Aorta (tissue), 5 donors: ENCODE measurements around the gene UCP2. TPM values are rescaled to one million over a fixed set of nuclear protein-coding genes. Genes with fewer than 3 reads are reported as not detected.
A peak's percentile ranks its signal among the peaks of the same experiment; 100 is the strongest.

Experiments
- ATAC-seq: fragments of 200-7000 bp; cut with Tn5 transposase; one replicate; pipeline ENCODE4 v1.9.1; 2022; ENCODE audit warnings: moderate library complexity; ENCODE audit not compliant: low FRiP score
- DNase-seq, 2 donors: peaks; one replicate each; pipeline ENCODE4 v3.0.0-alpha.2; 2020
- H3K27ac ChIP-seq, 2 donors: one replicate each; pipeline ENCODE4 v1.5.1; 2013; ENCODE audit warnings: low read length in 2 of 2, mild to moderate bottlenecking in 2 of 2, moderate library complexity in 2 of 2, control low read depth in 1 of 2, inconsistent platforms in 1 of 2, low read depth in 1 of 2
- H3K27me3 ChIP-seq, 2 donors: one replicate each; pipeline ENCODE4 v1.6.1; 2013; ENCODE audit warnings: control low read depth in 1 of 2, low read length in 1 of 2, mild to moderate bottlenecking in 1 of 2, moderate library complexity in 1 of 2; ENCODE audit not compliant: insufficient read depth in 2 of 2, control insufficient read depth in 1 of 2
- H3K36me3 ChIP-seq, 2 donors: one replicate each; pipeline ENCODE4 v1.6.1; 2013; ENCODE audit warnings: control low read depth in 1 of 2, low read length in 1 of 2, mild to moderate bottlenecking in 1 of 2; ENCODE audit not compliant: insufficient read depth in 2 of 2, control insufficient read depth in 1 of 2
- H3K4me1 ChIP-seq, 2 donors: one replicate each; pipeline ENCODE4 v1.6.1; 2013; ENCODE audit warnings: low read length in 2 of 2, control low read depth in 1 of 2, mild to moderate bottlenecking in 1 of 2, moderate library complexity in 1 of 2; ENCODE audit not compliant: insufficient read depth in 2 of 2, control insufficient read depth in 1 of 2
- H3K4me3 ChIP-seq, 2 donors: one replicate each; pipeline ENCODE4 v1.5.1; 2013; ENCODE audit warnings: low read length in 2 of 2, control low read depth in 1 of 2, mild to moderate bottlenecking in 1 of 2
- H3K9me3 ChIP-seq: one replicate; pipeline ENCODE4 v1.6.1; 2013; ENCODE audit warnings: mild to moderate bottlenecking, low read length; ENCODE audit not compliant: control insufficient read depth
- WGBS, 2 donors: extraction: QIAGEN DNeasy Blood & Tissue Kit; methylation state at CpG; one replicate each; pipeline ENCODE4 v1.1.7; 2013; 5-methylcytosine and 5-hydroxymethylcytosine counted together
- intact Hi-C, 2 donors: fragments of 100-400 bp; cut with DNase I; formaldehyde crosslinking; loops; one replicate each; pipeline versions ENCODE4 v1.14.2 to v1.15.0; 2022
- polyA plus RNA-seq, 2 donors: library from polyadenylated mRNA; stranded (reverse); fragments of 200-250 nt; gene quantifications; one replicate each; pipeline ENCODE4 v1.2.3, GENCODE V29; 2013
- total RNA-seq, 2 donors: library from RNA; stranded (reverse); fragmentation: NEBNext Ultra II Directional; extraction: Animal tissue kit (Norgen Biotek cat#: 25700); gene quantifications; one replicate each; pipeline ENCODE4 v1.2.1, GENCODE V29; 2021
- donor health status: healthy with polysubstance abuse.
- donor health status: Bipolar disorder and iron deficiency.
- donor health status: DM: no; HTN: no; CAD: no.
- donor health status: DM: no; HTN: no; CAD: no.
- donor health status: DM: yes; HTN: yes; CAD: no.

Gene UCP2
- total and polyA plus RNA-seq, 4 donors, result 7.3 to 45.4 (median 35.9) TPM

- DNase-seq, result peak in 1 of 2 donors; percentile 40
Observed at GRCh38 chr11:73958521-73959141, 24.0 kb downstream of the UCP2 start.

GRCh38 chr11:73957654-73958361 is 24.8 kb downstream of the UCP2 start:
- no peaks in the 10 kb centered on the region for H3K9me3 ChIP-seq
- H3K27ac ChIP-seq, result no peak overlapping the region
- H3K4me1 ChIP-seq, result no peaks in the 10 kb centered on the region
- DNase-seq (no peak), ATAC-seq (no peak)
- 73 to 76% methylated on average over 23 to 25 of the region's 25 CpGs for WGBS, 2 donors
- H3K36me3 ChIP-seq, result no peaks in the 10 kb centered on the region
- H3K27me3 ChIP-seq, result no peaks in the 10 kb centered on the region
- intact Hi-C loops, result no loop called here
- H3K4me3 ChIP-seq, result no peak overlapping the region

More at GRCh38 chr11:73958521-73959141, 24.0 kb downstream of the UCP2 start:
- intact Hi-C loops, result no loop called here
- Histone ChIP-seq H3K4me1 (no peaks in the 10 kb centered on the region), H3K27ac (no peak overlapping the region), H3K9me3 (no peaks in the 10 kb centered on the region), H3K27me3 (no peaks in the 10 kb centered on the region), H3K36me3 (no peaks in the 10 kb centered on the region), H3K4me3 (no peak overlapping the region)
- 87 to 88% methylated on average over 18 of the region's 18 CpGs for WGBS, 2 donors
- no peak for ATAC-seq

- no peak for ATAC-seq
- no peak for DNase-seq
- intact Hi-C loops, result no loop called here
- no peak overlapping the region for H3K4me3 ChIP-seq
- no peaks in the 10 kb centered on the region for H3K36me3 ChIP-seq
- no peak overlapping the region for H3K27ac ChIP-seq
- no peaks in the 10 kb centered on the region for H3K9me3 ChIP-seq
- WGBS, 2 donors, result 58 to 59% methylated on average over 26 to 29 of the region's 29 CpGs
- H3K27me3 ChIP-seq, result no peaks in the 10 kb centered on the region
- no peaks in the 10 kb centered on the region for H3K4me1 ChIP-seq
Observed at GRCh38 chr11:73956876-73957653, 25.6 kb downstream of the UCP2 start.

GRCh38 chr11:73951797-73952196 is 30.8 kb downstream of the UCP2 start:
- H3K4me1 ChIP-seq, result no peaks in the 10 kb centered on the region
- H3K4me3 ChIP-seq, result no peak overlapping the region
- H3K36me3 ChIP-seq, result no peaks in the 10 kb centered on the region
- ATAC-seq, result no peak
- no peak for DNase-seq
- WGBS, 2 donors, result 95% methylated on average over 7 of the region's 7 CpGs
- intact Hi-C loops, result no loop called here
- no peaks in the 10 kb centered on the region for H3K27me3 ChIP-seq
- H3K9me3 ChIP-seq, result no peaks in the 10 kb centered on the region
- H3K27ac ChIP-seq, result no peak overlapping the region

GRCh38 chr11:73950869-73951710 is 31.6 kb downstream of the UCP2 start, which contains the start of gene DNAJB13:
DNAJB13 (plus strand) TSS chr11:73951026; CDS start chr11:73951070, 44 bp downstream.
- DNase-seq (no peak), ATAC-seq (no peak)
- no peaks in the 10 kb centered on the region for H3K27me3 ChIP-seq
- no peak within 1 kb of the TSS for H3K27ac ChIP-seq
- WGBS, 2 donors, result 84 to 87% methylated on average over 12 of the region's 12 CpGs
- H3K4me1 ChIP-seq, result no peaks in the 10 kb centered on the region
- H3K9me3 ChIP-seq, result no peaks in the 10 kb centered on the region
- intact Hi-C loops, result no loop called here
- H3K4me3 ChIP-seq, result no peak within 1 kb of the TSS
- no peaks in the 10 kb centered on the region for H3K36me3 ChIP-seq

GRCh38 chr11:73949912-73950311 is 32.7 kb downstream of the UCP2 start:
- intact Hi-C loops, result no loop called here
- Histone ChIP-seq H3K4me1 (no peaks in the 10 kb centered on the region), H3K36me3 (no peaks in the 10 kb centered on the region), H3K9me3 (no peaks in the 10 kb centered on the region), H3K27me3 (no peaks in the 10 kb centered on the region), H3K4me3 (no peak overlapping the region), H3K27ac (no peak overlapping the region)
- ATAC-seq, result no peak
- WGBS, 2 donors, result 82 to 98% methylated on average over 5 of the region's 5 CpGs
- DNase-seq, result no peak

- Histone ChIP-seq H3K27ac (no peak overlapping the region), H3K9me3 (no peaks in the 10 kb centered on the region), H3K27me3 (no peaks in the 10 kb centered on the region), H3K36me3 (no peaks in the 10 kb centered on the region), H3K4me3 (no peak overlapping the region), H3K4me1 (no peaks in the 10 kb centered on the region)
- 84 to 87% methylated on average over 4 of the region's 4 CpGs for WGBS, 2 donors
- intact Hi-C loops, result no loop called here
- ATAC-seq (no peak), DNase-seq (no peak)
Observed at GRCh38 chr11:73949246-73949645, 33.4 kb downstream of the UCP2 start.

GRCh38 chr11:73946798-73947458 is 35.7 kb downstream of the UCP2 start:
- ATAC-seq (no peak), DNase-seq (no peak)
- H3K4me1 ChIP-seq, result no peaks in the 10 kb centered on the region
- no peak overlapping the region for H3K27ac ChIP-seq
- no peak overlapping the region for H3K4me3 ChIP-seq
- H3K27me3 ChIP-seq, result no peaks in the 10 kb centered on the region
- no peaks in the 10 kb centered on the region for H3K36me3 ChIP-seq
- H3K9me3 ChIP-seq, result no peaks in the 10 kb centered on the region
- intact Hi-C loops, result no loop called here
- WGBS, 2 donors, result 80 to 83% methylated on average over 13 of the region's 13 CpGs
